GM10847 (cell line): ENCODE data around the gene APOL2.

Experiments
- POLR2A ChIP-seq: IDR thresholded peaks from 2 replicates; pipeline ENCODE4 v1.6.1; 2011; ENCODE audit not compliant: insufficient read length; ENCODE audit errors: extremely low read depth

The APOL2 gene

DNA sequence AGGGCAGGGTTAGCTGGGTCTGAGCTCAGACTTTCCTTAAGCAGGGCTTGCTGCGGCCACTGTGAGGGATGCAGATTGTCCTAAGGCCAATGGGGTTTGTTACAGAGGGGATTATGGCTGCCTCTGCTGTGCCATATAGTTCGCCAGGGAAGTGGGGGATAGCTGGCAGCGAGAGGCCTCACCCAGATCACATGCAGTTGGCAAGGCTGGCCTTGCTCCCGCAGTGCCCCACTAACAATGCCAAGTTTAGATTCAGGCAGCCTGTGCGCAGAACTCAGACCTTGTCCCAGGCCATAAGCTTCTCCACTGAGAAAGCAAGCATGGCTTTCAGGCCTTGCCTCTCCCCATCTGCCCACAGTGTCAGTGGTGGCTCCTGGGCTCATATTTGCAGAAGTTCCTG is 4.7 kb upstream of the APOL2 start:
- TF ChIP-seq POLR2A = no peak

DNA sequence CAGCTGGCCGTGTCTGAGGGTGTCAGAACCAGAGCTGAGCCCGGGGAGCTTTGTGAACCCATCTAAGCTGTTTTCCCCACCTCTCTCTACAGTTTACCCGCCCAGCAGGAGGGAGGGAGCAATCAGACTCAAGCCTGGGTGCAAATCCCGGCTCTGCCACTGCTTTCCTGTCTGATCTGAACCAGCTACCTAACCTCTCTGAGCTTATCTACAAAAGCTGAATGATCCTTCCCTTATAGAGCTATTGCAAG is 252 bp downstream of the APOL2 start:
- no peak for TF ChIP-seq POLR2A

DNA sequence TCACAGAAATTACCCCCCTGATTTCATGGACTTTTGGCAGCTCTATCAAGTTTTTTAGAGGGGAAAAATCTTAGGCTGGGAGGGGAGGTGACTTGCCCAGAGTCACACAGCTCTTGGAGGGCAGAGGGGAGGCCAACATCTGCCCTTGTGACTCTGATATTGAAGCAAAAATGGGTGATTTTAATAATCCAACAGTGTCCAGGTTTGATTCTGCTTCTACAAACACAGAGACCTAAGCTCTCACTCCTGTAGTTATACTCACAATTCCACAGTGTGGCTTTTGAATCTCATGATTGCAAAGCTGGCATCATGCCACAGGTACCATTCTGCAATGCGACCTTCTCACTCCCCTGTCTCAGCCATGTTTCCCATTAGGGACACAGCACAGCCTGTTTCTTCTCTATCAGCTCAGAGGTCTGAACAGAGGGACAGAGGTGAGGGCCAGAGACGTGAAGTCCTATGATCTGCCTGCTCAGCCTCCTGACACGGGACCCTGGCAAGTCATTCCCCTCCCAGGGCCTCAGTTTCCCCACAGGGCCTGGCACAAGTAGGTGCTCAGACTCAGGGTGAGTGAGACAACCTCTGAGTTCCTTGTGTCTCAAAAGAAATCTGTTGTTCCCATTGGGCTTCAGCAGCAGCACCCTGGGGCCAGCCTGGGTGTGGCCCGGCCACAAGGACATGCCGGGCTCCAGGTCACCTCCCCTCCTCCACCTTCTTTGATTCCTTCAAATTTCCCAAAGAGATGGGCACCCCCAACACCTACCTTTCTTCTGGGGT is 766 bp downstream of the APOL2 start:
- TF ChIP-seq POLR2A = no peak

- no peak for TF ChIP-seq POLR2A
Measured at GRCh38 chr22:36237462-36238372, 1.6 kb downstream of the APOL2 start.

GRCh38 chr22:36236388-36237319 is 2.7 kb downstream of the APOL2 start:
- TF ChIP-seq POLR2A = no peak

DNA sequence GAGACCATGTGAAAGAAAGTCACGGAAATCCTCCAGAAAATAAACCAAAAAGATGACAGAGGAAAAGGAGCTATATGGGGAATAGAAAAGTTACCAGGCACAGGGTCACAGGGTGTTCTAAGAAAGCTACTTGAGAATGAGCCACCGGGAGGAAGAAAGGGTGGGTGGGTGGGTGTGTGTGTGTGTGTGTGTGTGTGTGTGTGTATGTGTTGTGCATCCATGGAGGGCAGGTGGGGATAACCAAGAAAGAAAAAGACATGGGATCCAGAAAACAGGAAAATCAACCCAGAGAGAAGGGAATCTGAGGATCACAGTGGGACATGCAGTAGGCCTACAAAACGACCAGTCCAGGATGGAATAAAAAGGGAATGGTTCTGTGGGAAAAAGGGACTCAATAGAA is 3.7 kb downstream of the APOL2 start:
- no peak for TF ChIP-seq POLR2A

GRCh38 chr22:36234919-36235318 is 4.4 kb downstream of the APOL2 start:
- TF ChIP-seq POLR2A = no peak

DNA sequence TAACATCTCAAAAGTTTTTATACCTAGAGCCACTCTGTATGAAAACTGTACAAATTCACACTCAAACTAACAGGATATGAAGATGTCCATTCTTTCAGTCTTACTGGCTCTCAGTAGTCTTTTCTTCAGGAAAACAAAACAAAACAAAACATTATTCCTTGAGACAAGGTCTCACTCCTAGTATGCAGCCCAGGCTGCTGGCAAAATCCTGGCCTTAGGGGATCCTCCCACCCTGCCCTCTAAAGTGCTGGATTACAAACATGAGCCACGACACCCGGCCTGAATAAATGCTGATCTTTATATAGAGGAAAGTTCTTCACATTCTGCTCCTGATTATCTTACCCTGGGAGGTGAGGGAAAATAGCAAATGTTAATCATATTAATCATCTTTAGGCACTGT is 5.1 kb downstream of the APOL2 start:
- no peak for TF ChIP-seq POLR2A

DNA sequence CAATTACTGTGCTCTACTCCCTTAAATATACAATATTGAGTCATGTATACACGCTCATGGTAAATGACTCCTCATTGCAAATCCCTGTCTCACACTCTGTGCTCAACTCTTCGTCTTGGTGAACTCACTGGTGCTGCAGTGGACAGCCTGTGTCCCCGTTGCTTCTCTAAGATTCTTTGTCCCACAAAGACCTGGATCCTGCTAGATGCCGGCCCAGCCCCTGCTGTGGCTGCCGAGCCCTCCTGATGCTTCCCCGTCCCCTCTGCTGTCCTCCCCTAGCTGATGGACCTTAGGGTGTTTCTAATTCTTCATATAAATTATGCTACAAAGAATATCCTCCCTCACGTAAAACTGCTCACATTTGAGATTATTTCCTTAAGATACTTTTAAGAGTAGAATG is 5.5 kb downstream of the APOL2 start:
- TF ChIP-seq POLR2A = no peak

- no peak for TF ChIP-seq POLR2A
Measured at GRCh38 chr22:36232715-36233401, 6.5 kb downstream of the APOL2 start.

- no peak for TF ChIP-seq POLR2A
Measured at GRCh38 chr22:36228944-36229343, 10.4 kb downstream of the APOL2 start.

DNA sequence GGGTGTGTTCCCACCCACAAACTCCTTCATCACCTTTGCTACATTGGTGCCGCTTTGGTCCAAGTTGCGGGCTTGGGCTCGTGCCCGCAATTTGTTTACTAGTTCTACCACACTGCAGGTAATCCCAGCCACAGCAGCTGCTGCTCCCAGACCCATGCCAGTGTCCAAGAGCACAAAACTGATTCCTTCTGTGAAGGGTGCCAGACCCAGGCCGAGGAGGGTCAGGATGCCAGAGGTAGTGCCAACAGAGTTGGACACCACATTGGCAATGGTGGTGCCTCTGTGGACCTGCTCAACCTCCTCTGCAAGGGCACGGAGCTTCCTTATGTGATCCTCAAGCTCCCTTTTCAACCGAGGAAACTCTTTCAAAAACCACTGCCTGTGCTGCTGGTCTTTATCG is 11.5 kb downstream of the APOL2 start:
- no peak for TF ChIP-seq POLR2A

GRCh38 chr22:36227396-36227795 is 11.9 kb downstream of the APOL2 start:
- TF ChIP-seq POLR2A = no peak

DNA sequence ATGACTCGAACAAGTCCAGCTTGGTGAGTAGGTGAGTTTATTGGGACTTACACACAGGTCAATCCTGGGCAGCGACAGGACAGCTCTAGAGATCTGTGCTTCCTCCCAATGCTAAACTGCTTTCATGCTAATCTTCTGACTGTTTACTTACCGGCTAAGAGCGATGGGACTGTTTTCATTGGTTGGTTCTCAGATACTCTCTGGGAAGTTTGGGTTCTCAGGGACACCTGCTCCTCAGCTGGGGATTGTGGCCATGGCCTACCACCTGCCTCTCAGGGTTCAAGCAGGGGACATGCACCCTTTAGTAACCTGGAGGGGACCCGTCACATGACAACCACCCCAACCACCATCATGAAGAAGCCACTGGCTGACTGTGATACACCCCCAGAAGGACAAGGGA is 13.1 kb downstream of the APOL2 start:
- TF ChIP-seq POLR2A = no peak
